HepG2 (cell line): ENCODE results near the gene CLIC4. TPM values are rescaled to one million over a fixed set of nuclear protein-coding genes. Genes with fewer than 3 reads are reported as not detected.

Source experiments
- AFF4 ChIP-seq: sonication (generic); formaldehyde crosslinking; IDR thresholded peaks from 2 replicates; pipeline ENCODE4 v1.4.0; 2020; ENCODE audit warnings: missing genetic modification reagents
- ASH2L ChIP-seq: fragments of 300-600, 200-600 bp; sonication (generic); IDR thresholded peaks from 2 replicates; pipeline ENCODE4 v1.7.0; 2017; ENCODE audit warnings: low read depth, mild to moderate bottlenecking, moderate library complexity, mixed read lengths, low read length; ENCODE audit not compliant: insufficient read length
- CREBL2 ChIP-seq: sonication (generic); formaldehyde crosslinking; IDR thresholded peaks from 2 replicates; pipeline ENCODE4 v1.8.1; 2023; ENCODE audit warnings: missing genetic modification reagents, mild to moderate bottlenecking, borderline replicate concordance
- GABPA ChIP-seq, 2 experiments: IDR thresholded peaks; 2 replicates each; pipeline ENCODE4 v1.6.1; 2011 to 2016; ENCODE audit warnings: low read depth in 2 of 2, low read length in 1 of 2, missing biosample characterization in 1 of 2, missing genetic modification characterization in 1 of 2
- GTF3A ChIP-seq: sonication (generic); formaldehyde crosslinking; conservative IDR thresholded peaks from 2 replicates; pipeline ENCODE4 v1.4.0; 2020; ENCODE audit warnings: mild to moderate bottlenecking, missing genetic modification reagents
- KDM2A ChIP-seq: sonication (generic); formaldehyde crosslinking; IDR thresholded peaks from 2 replicates; pipeline ENCODE4 v1.4.0; 2020; ENCODE audit warnings: low read depth, missing genetic modification reagents, borderline replicate concordance
- MEIS2 ChIP-seq: sonication (generic); formaldehyde crosslinking; IDR thresholded peaks from 2 replicates; pipeline ENCODE4 v1.9.0; 2021; ENCODE audit warnings: mild to moderate bottlenecking, missing genetic modification reagents
- MTA3 ChIP-seq: sonication (generic); formaldehyde crosslinking; IDR thresholded peaks from 2 replicates; pipeline ENCODE4 v1.4.0; 2020; ENCODE audit warnings: missing genetic modification reagents
- MTF2 ChIP-seq: sonication (generic); formaldehyde crosslinking; IDR thresholded peaks from 2 replicates; pipeline ENCODE4 v1.5.0; 2020; ENCODE audit warnings: missing genetic modification reagents, borderline replicate concordance
- NFIC ChIP-seq: IDR thresholded peaks from 2 replicates; pipeline ENCODE4 v1.6.1; 2012; ENCODE audit warnings: mild to moderate bottlenecking, low read length, inconsistent platforms
- NPAS2 ChIP-seq: sonication (generic); formaldehyde crosslinking; IDR thresholded peaks from 2 replicates; pipeline ENCODE4 v1.8.0; 2022; ENCODE audit warnings: mild to moderate bottlenecking, missing genetic modification reagents, borderline replicate concordance
- PCBP1 ChIP-seq: fragments of 200-400 bp; formaldehyde crosslinking; IDR thresholded peaks from 2 replicates; pipeline ENCODE4 v1.6.1; 2017; ENCODE audit warnings: mild to moderate bottlenecking, low read depth, low read length, borderline replicate concordance
- RFX1 ChIP-seq: fragments of 450-650 bp; IDR thresholded peaks from 2 replicates; pipeline ENCODE4 v1.6.1; 2017
- RFX5 ChIP-seq: IDR thresholded peaks from 2 replicates; pipeline ENCODE4 v1.6.1; 2011; ENCODE audit warnings: low read depth, low read length, improper control_type of control experiment
- SOX6 ChIP-seq, 2 experiments: fragments of 450-650 bp in 1 of 2; sonication (generic) in 1 of 2; formaldehyde crosslinking in 1 of 2; IDR thresholded peaks; 2 replicates each; pipeline versions ENCODE4 v1.4.0 to v1.6.1; 2017 to 2020; ENCODE audit warnings: antibody characterized with exemption in 1 of 2, mild to moderate bottlenecking in 1 of 2, missing genetic modification reagents in 1 of 2
- TOPORS ChIP-seq: sonication (generic); formaldehyde crosslinking; IDR thresholded peaks from 2 replicates; pipeline ENCODE4 v1.8.0; 2023; ENCODE audit warnings: mild to moderate bottlenecking, missing genetic modification reagents
- TRIM24 ChIP-seq: sonication (generic); formaldehyde crosslinking; IDR thresholded peaks from 2 replicates; pipeline ENCODE4 v1.8.0; 2022; ENCODE audit warnings: mild to moderate bottlenecking, missing genetic modification reagents
- YY1 ChIP-seq: IDR thresholded peaks from 2 replicates; pipeline ENCODE4 v1.6.1; 2011; ENCODE audit warnings: low read length, low read depth, moderate library complexity, mild to moderate bottlenecking; ENCODE audit not compliant: insufficient read depth, insufficient replicate concordance
- ZFP90 ChIP-seq: sonication (generic); formaldehyde crosslinking; IDR thresholded peaks from 2 replicates; pipeline ENCODE4 v1.8.0; 2022; ENCODE audit warnings: missing genetic modification reagents, mild to moderate bottlenecking, inconsistent platforms, borderline replicate concordance
- ZNF205 ChIP-seq: IDR thresholded peaks from 2 replicates; pipeline ENCODE4 v1.6.1; 2018; ENCODE audit warnings: missing biosample characterization, missing genetic modification reagents
- ZNF335 ChIP-seq: sonication (generic); formaldehyde crosslinking; IDR thresholded peaks from 2 replicates; pipeline ENCODE4 v1.4.0; 2020; ENCODE audit warnings: missing genetic modification reagents
- ZNF510 ChIP-seq: sonication (generic); formaldehyde crosslinking; IDR thresholded peaks from 2 replicates; pipeline ENCODE4 v1.4.0; 2020; ENCODE audit warnings: low read depth, mild to moderate bottlenecking, missing genetic modification reagents
- ZNF557 ChIP-seq: sonication (generic); formaldehyde crosslinking; IDR thresholded peaks from 2 replicates; pipeline ENCODE4 v1.4.0; 2020; ENCODE audit warnings: missing genetic modification reagents
- ZNF569 ChIP-seq: sonication (generic); formaldehyde crosslinking; IDR thresholded peaks from 2 replicates; pipeline ENCODE4 v1.5.0; 2020; ENCODE audit warnings: mild to moderate bottlenecking, missing genetic modification reagents, moderate library complexity, borderline replicate concordance
- ZNF713 ChIP-seq: sonication (generic); formaldehyde crosslinking; IDR thresholded peaks from 2 replicates; pipeline ENCODE4 v1.4.0; 2020; ENCODE audit warnings: mild to moderate bottlenecking, missing genetic modification reagents
- ZNF746 ChIP-seq: sonication (generic); formaldehyde crosslinking; IDR thresholded peaks from 2 replicates; pipeline ENCODE4 v1.8.0; 2022; ENCODE audit warnings: mild to moderate bottlenecking, missing genetic modification reagents
- ZNF747 ChIP-seq: sonication (generic); formaldehyde crosslinking; IDR thresholded peaks from 2 replicates; pipeline ENCODE4 v1.8.1; 2023; ENCODE audit warnings: missing genetic modification reagents, mild to moderate bottlenecking, borderline replicate concordance
- polyA plus RNA-seq, 8 experiments: library from polyadenylated mRNA; depleted of rRNA in 3 of 8; stranded (reverse) in 7 of 8; unstranded in 1 of 8; fragments of >200 nt; fragmentation: Illumina TruSeq in 4 of 8; extraction: Trizol in 4 of 8; gene quantifications; 2 replicates each; pipeline versions ENCODE4 v1.2.1 to v1.2.3, GENCODE V29; 2011 to 2016; ENCODE audit warnings: low read depth in 4 of 8, missing spikeins in 1 of 8, mixed read lengths in 1 of 8; ENCODE audit not compliant: insufficient read depth in 1 of 8
- total RNA-seq, 5 experiments: library from RNA; depleted of rRNA; stranded (reverse); fragments of >200 nt; fragmentation: Illumina TruSeq; extraction: Trizol; gene quantifications; 2 replicates each; pipeline ENCODE4 v1.2.3, GENCODE V29; 2016; ENCODE audit warnings: low read depth in 1 of 5

The CLIC4 gene
- total and polyA plus RNA-seq, 2 of the 13 experiments (the other 11 are each of a cell fraction or from before 2014, with no cell fraction given): 23.3 to 77.4 TPM

GRCh38 chr1:24744911-24745710 is at the start of gene CLIC4 (continued):
- TF ChIP-seq CREBL2 (CRISPR knock-in tag) (peak; percentile 54; the same call in 1 of the 2 replicates), RFX5 (peak; percentile 78), ZNF713 (CRISPR knock-in tag) (no peak), TOPORS (CRISPR knock-in tag) (no peak; the same call in 1 of the 2 replicates), RFX1 (no peak), ZNF746 (CRISPR knock-in tag) (no peak), YY1 (peak; percentile 54), ZNF335 (no peak), MTF2 (CRISPR knock-in tag) (no peak; the same call in 1 of the 2 replicates), TRIM24 (CRISPR knock-in tag) (no peak), ASH2L (peak; percentile 21), SOX6 (IDR thresholded peaks at IDR 0.05) (no peak), SOX6 (CRISPR knock-in tag; IDR thresholded peaks at IDR 0.05) (peak; percentile 81), AFF4 (CRISPR knock-in tag) (no peak), ZNF510 (CRISPR knock-in tag) (no peak; the same call in 1 of the 2 replicates), NFIC (no peak), MEIS2 (CRISPR knock-in tag) (no peak; the same call in 1 of the 2 replicates), ZFP90 (CRISPR knock-in tag) (no peak; the same call in 1 of the 2 replicates), ZNF557 (CRISPR knock-in tag) (no peak), ZNF205 (CRISPR knock-in tag) (0 out of 2 replicates have a peak, but pooled peaks have one; percentile 15), KDM2A (CRISPR knock-in tag) (peak; percentile 53; the same call in 1 of the 2 replicates), ZNF747 (CRISPR knock-in tag) (0 out of 2 replicates have a peak, but pooled peaks have one; percentile 88), GTF3A (CRISPR knock-in tag) (no peak), NPAS2 (CRISPR knock-in tag) (no peak), GABPA (IDR thresholded peaks at IDR 0.05; ENCODE audit: low read depth, low read length) (no peak), GABPA (CRISPR knock-in tag; IDR thresholded peaks at IDR 0.05; ENCODE audit: low read depth) (peak; percentile 36; the same call in 1 of the 2 replicates), ZNF569 (CRISPR knock-in tag) (no peak), PCBP1 (no peak), MTA3 (no peak)
